Mesendoderm (in vitro differentiated cells): ENCODE measurements around the gene DNAJC22.

Experiments used
- DNase-seq: peaks from one replicate; pipeline ENCODE4 v3.0.0; 2013
- H2AK5ac ChIP-seq: 2 replicates; pipeline ENCODE4 v1.6.1; 2013; ENCODE audit warnings: low read length, inconsistent platforms
- H2BK120ac ChIP-seq: 2 replicates; pipeline ENCODE4 v1.6.1; 2013; ENCODE audit warnings: low read depth, mild to moderate bottlenecking, low read length, moderate library complexity, mixed read lengths
- H2BK15ac ChIP-seq: replicated peaks from 2 replicates; pipeline ENCODE4 v1.6.1; 2013; ENCODE audit warnings: low read depth, mild to moderate bottlenecking, moderate library complexity
- H2BK5ac ChIP-seq: 2 replicates; pipeline ENCODE4 v1.6.1; 2013; ENCODE audit warnings: low read length, inconsistent platforms
- H3K18ac ChIP-seq: 2 replicates; pipeline ENCODE4 v1.6.1; 2013; ENCODE audit warnings: mild to moderate bottlenecking, low read length, mixed read lengths
- H3K23ac ChIP-seq: one replicate; pipeline ENCODE4 v1.6.1; 2013; ENCODE audit warnings: low read length
- H3K27ac ChIP-seq: 2 replicates; pipeline ENCODE4 v1.5.1; 2013; ENCODE audit warnings: low read depth, mild to moderate bottlenecking, inconsistent platforms, low read length, moderate library complexity
- H3K27me3 ChIP-seq: 2 replicates; pipeline ENCODE4 v1.6.1; 2013; ENCODE audit warnings: low read length, control low read depth, mild to moderate bottlenecking, inconsistent platforms; ENCODE audit not compliant: insufficient read depth, poor library complexity
- H3K36me3 ChIP-seq: 2 replicates; pipeline ENCODE4 v1.6.1; 2013; ENCODE audit warnings: low read length, inconsistent platforms; ENCODE audit not compliant: control insufficient read depth, insufficient read depth
- H3K4ac ChIP-seq: one replicate; pipeline ENCODE4 v1.6.1; 2013; ENCODE audit warnings: low read depth, mild to moderate bottlenecking, low read length, moderate library complexity
- H3K4me1 ChIP-seq: 2 replicates; pipeline ENCODE4 v1.6.1; 2013; ENCODE audit warnings: low read depth, low read length, inconsistent platforms; ENCODE audit not compliant: control insufficient read depth
- H3K4me2 ChIP-seq: 2 replicates; pipeline ENCODE4 v1.6.1; 2013; ENCODE audit warnings: low read length
- H3K4me3 ChIP-seq: 2 replicates; pipeline ENCODE4 v1.5.1; 2013; ENCODE audit warnings: mild to moderate bottlenecking, low read length
- H3K56ac ChIP-seq: one replicate; pipeline ENCODE4 v1.6.1; 2013; ENCODE audit warnings: low read length
- H3K79me1 ChIP-seq: 2 replicates; pipeline ENCODE4 v1.6.1; 2013; ENCODE audit warnings: low read length, inconsistent platforms
- H3K79me2 ChIP-seq: 2 replicates; pipeline ENCODE4 v1.6.1; 2013; ENCODE audit warnings: mild to moderate bottlenecking, low read length; ENCODE audit not compliant: control insufficient read depth, insufficient read depth
- H3K9ac ChIP-seq: 2 replicates; pipeline ENCODE4 v1.6.1; 2013; ENCODE audit warnings: low read length, inconsistent platforms
- H4K5ac ChIP-seq: one replicate; pipeline ENCODE4 v1.6.1; 2013; ENCODE audit warnings: low read length
- H4K8ac ChIP-seq: one replicate; pipeline ENCODE4 v1.6.1; 2013; ENCODE audit warnings: low read depth, mild to moderate bottlenecking, control low read depth, low read length, moderate library complexity
- WGBS: extraction: QIAGEN DNeasy Blood & Tissue Kit; methylation state at CpG from one replicate; pipeline ENCODE4 v1.1.7; 2013; ENCODE audit warnings: low lambda C conversion rate, missing lambda C conversion rate; ENCODE audit not compliant: insufficient coverage; ENCODE audit errors: extremely low coverage; 5-methylcytosine and 5-hydroxymethylcytosine counted together

DNAJC22 gene

DNA sequence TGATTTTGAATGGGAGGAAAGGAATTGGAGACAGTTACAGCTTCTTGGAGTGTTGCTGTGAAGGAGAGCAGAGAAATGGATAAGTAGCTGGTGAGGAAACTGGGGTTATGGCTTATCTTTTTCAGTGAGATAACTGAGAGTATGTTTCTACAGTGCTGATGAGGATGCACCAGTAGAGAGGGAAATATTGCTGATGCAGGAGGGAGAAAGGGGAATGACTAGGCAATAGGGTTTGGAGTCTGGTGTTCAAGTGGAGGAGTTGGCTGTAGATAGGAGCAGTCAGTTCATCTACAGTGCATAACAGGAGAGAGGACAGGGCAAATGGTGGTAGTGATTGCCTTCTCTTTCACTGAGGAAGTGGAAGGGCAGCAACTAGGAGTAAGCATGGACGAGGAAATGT lies 53.6 kb downstream of the DNAJC22 start:
- Histone ChIP-seq H3K36me3 (no peaks in the 10 kb centered on the region), H2BK120ac (no peak overlapping the region), H4K8ac (no peak overlapping the region), H3K27ac (no peak overlapping the region), H4K5ac (no peak overlapping the region), H3K4me3 (no peak overlapping the region), H3K9ac (no peak overlapping the region), H2AK5ac (no peak overlapping the region), H3K4me1 (peaks cover 9% of the 10 kb centered on the region), H3K23ac (no peak overlapping the region), H3K56ac (no peak overlapping the region), H2BK5ac (no peak overlapping the region), H3K79me1 (peaks cover 20% of the 10 kb centered on the region), H3K4ac (no peak overlapping the region), H2BK15ac (no peak overlapping the region), H3K27me3 (no peaks in the 10 kb centered on the region), H3K18ac (no peak overlapping the region), H3K4me2 (no peak overlapping the region), H3K79me2 (peaks cover 19% of the 10 kb centered on the region)
- no peak for DNase-seq
- no CpG with 5 or more reads among the region's 1 CpG for WGBS
